ENCODE data around the gene LINGO3. TPM values are rescaled to one million over a fixed set of nuclear protein-coding genes. Genes with fewer than 3 reads are reported as not detected.

LINGO3 gene
- total RNA-seq, 2 donors from 2014 or later: 0.68 TPM; not detected in 1

DNA sequence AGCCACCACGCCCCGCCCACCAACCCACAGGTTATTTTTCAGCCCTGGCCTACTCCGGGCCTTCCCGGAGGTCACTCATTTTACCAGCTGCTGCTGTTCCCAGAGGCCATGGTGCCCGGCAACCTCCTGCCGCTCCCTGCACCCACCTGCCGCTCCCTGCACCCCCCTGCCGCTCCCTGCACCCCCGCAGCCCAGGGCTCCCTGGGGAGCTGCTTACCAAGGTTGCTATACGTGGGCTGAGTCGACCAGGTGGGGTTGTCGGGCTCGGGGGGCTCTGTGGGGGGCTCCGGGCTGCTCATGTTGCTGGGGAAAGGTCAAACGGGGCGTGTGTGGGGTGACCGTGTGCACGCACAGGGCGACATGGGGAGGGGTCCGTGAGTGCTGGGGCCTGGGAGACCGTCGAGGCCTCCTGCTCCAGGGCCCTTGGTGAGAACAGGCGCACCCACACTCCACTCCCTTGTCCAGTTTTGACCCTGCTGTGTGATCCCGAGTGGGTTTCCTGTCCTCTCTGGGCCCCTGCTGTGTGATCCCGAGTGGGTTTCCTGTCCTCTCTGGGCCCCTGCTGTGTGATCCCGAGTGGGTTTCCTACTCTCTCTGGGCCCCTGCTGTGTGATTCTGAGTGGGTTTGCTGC lies 27.2 kb downstream of the LINGO3 start:
- TF ChIP-seq, protein P1, sequence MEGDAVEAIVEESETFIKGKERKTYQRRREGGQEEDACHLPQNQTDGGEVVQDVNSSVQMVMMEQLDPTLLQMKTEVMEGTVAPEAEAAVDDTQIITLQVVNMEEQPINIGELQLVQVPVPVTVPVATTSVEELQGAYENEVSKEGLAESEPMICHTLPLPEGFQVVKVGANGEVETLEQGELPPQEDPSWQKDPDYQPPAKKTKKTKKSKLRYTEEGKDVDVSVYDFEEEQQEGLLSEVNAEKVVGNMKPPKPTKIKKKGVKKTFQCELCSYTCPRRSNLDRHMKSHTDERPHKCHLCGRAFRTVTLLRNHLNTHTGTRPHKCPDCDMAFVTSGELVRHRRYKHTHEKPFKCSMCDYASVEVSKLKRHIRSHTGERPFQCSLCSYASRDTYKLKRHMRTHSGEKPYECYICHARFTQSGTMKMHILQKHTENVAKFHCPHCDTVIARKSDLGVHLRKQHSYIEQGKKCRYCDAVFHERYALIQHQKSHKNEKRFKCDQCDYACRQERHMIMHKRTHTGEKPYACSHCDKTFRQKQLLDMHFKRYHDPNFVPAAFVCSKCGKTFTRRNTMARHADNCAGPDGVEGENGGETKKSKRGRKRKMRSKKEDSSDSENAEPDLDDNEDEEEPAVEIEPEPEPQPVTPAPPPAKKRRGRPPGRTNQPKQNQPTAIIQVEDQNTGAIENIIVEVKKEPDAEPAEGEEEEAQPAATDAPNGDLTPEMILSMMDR (IDR thresholded peaks at IDR 0.05): no peak
- no peak for TF ChIP-seq POLR2AphosphoS5 (IDR thresholded peaks at IDR 0.05)
- TF ChIP-seq POLR2A (IDR thresholded peaks at IDR 0.05): no peak
- H3K27ac ChIP-seq: no peak overlapping the region
- no peaks in the 10 kb centered on the region for H3K9me3 ChIP-seq
- intact Hi-C loops (cut with DNase I): no loop called here
- WGBS: 75% methylated on average over 26 of the region's 26 CpGs
- H3K4me3 ChIP-seq: no peak overlapping the region
- no peak for DNase-seq (ENCODE audit: low spot score)
- H3K27me3 ChIP-seq (replicated peaks; ENCODE audit: insufficient read depth): no peaks in the 10 kb centered on the region
- H3K36me3 ChIP-seq: no peaks in the 10 kb centered on the region
- H3K4me1 ChIP-seq (replicated peaks): peaks cover 5% of the 10 kb centered on the region

DNA sequence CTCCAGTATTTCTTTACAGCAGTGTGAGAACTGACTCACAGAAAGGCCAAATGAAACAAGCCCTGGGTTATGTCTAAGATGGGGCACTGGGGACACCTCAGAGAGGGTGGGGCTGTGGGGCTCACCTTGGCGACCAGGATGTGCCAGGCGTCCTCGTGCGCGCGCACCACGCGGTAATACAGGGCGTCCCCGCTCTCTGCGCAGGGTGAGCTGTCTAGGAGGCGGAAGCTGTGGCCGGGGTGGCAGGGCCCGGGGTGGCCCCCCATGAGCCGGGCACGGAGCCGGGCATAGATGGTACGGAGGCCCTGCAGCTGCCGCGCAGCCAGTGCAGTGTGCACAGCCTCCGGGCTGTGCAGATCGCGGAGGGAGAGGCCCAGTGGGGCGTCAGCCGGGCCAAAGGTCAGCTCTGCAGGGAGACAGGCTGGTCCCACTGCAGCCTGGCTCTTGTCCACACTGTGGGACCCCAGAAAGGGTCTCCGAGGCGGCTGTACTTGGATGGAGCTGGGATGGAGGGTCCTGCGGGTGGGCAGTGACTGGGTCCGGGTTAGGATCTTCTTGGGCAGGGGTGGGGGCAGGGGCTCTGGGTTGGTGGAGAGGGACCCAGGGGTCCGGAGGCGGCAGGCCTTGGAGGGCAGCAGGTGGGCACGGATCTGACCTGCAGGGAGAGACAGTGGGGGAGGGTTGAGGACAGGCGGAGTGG lies 29.3 kb downstream of the LINGO3 start:
- TF ChIP-seq, protein P1 (IDR thresholded peaks at IDR 0.05): no peak
- TF ChIP-seq POLR2A (IDR thresholded peaks at IDR 0.05) (no peak), POLR2AphosphoS5 (IDR thresholded peaks at IDR 0.05) (no peak)

DNA sequence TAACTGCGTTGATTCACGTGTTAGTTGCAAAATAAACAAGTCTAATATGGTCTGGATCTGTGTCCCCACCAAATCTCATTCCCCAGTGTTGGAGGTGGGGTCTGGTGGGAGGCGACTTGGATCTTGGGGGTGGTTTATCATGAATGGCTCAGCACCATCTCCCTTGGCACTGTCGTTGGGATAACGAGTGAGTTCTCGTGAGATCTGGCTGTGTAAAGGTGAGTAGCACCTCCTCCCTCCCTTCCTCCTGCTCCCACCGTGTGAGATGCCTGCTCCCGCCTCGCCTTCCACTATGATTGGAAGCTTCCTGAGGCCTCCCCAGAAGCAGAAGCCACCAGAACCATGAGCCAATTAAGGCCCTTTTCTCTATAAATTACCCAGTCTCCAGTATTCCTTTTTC lies 30.8 kb downstream of the LINGO3 start:
- H3K4me1 ChIP-seq (replicated peaks): peaks cover 20% of the 10 kb centered on the region
- 74% methylated on average over 9 of the region's 9 CpGs for WGBS
- H3K9me3 ChIP-seq: no peaks in the 10 kb centered on the region
- TF ChIP-seq POLR2AphosphoS5 (IDR thresholded peaks at IDR 0.05) (no peak), POLR2A (IDR thresholded peaks at IDR 0.05) (no peak)
- TF ChIP-seq, protein P1 (IDR thresholded peaks at IDR 0.05): no peak
- no peaks in the 10 kb centered on the region for H3K27me3 ChIP-seq (replicated peaks; ENCODE audit: insufficient read depth)
- H3K4me3 ChIP-seq: no peak overlapping the region
- intact Hi-C loops (cut with DNase I): loop anchor here (5.0 kb wide), 2 partner anchors 40 to 110 kb away; no protein-coding TSS in a partner anchor
- peaks cover 0 to 5% of the 10 kb centered on the region in 2 donors for H3K36me3 ChIP-seq
- H3K27ac ChIP-seq: no peak overlapping the region
- no peak for DNase-seq (ENCODE audit: low spot score)

More for the DNA sequence above, 29.3 kb downstream of the LINGO3 start:
- H3K27me3 ChIP-seq (replicated peaks; ENCODE audit: insufficient read depth): no peaks in the 10 kb centered on the region
- no peaks in the 10 kb centered on the region for H3K36me3 ChIP-seq
- intact Hi-C loops (cut with DNase I): loop anchor here (5.0 kb wide), 2 partner anchors 39 to 109 kb away; no protein-coding TSS in a partner anchor
- no peak for DNase-seq (ENCODE audit: low spot score)
- whole genome bisulfite sequencing: 86% methylated on average over 33 of the region's 33 CpGs
- H3K9me3 ChIP-seq: no peaks in the 10 kb centered on the region
- H3K4me3 ChIP-seq: no peak overlapping the region
- peaks cover 5% of the 10 kb centered on the region for H3K4me1 ChIP-seq (replicated peaks)
- no peak overlapping the region for H3K27ac ChIP-seq

DNA sequence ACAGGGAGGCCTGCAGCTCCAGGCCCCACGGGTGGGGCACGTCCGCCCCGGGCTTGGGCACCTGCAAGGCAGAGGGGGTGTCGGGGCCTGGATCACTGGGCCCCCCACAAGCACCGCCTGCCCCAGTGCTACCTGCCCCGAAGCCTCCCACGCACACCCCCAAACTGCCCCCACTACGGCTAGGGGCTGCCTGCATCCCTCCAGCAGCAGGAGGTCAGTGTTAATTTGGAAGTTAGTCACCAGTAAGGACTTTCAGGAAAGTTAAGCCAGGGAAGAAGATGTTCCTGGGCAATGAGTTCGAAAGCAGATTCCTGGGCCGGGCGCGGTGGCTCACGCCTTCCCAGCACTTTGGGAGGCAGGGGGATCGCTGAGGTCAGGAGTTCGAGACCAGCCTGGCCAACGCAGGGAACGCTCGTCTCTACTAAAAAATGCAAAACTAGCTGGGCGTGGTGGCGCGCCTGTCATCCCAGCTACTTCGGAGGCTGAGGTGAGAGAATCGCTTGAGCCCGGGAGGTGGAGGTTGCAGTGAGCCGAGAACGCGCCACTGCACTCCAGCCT lies 31.4 kb downstream of the LINGO3 start:
- Histone ChIP-seq H3K27me3 (replicated peaks; ENCODE audit: insufficient read depth) (no peaks in the 10 kb centered on the region), H3K4me3 (no peak overlapping the region), H3K4me1 (replicated peaks) (peaks cover 19% of the 10 kb centered on the region), H3K36me3 (peaks cover 0 to 5% of the 10 kb centered on the region in 2 donors), H3K27ac (no peak overlapping the region), H3K9me3 (no peaks in the 10 kb centered on the region)
- DNase-seq (ENCODE audit: low spot score): no peak
- intact Hi-C loops (cut with DNase I): loop anchor here (5.0 kb wide), 2 partner anchors 41 to 111 kb away; no protein-coding TSS in a partner anchor
- WGBS: 91% methylated on average over 28 of the region's 28 CpGs
- TF ChIP-seq POLR2AphosphoS5 (IDR thresholded peaks at IDR 0.05): no peak
- TF ChIP-seq POLR2A (IDR thresholded peaks at IDR 0.05): no peak
